Inflammatory macrophage (primary cell): ENCODE data around the gene MCHR2.
"Not testable (repeated sequence)": the region's sequence is repeated elsewhere in the genome, so short reads cannot be mapped to it uniquely, and the experiment has no call there.

Source experiments
- DNase-seq, 2 donors: peaks; one replicate each; pipeline ENCODE4 v3.0.0-alpha.2; 2020 to 2022
- total RNA-seq, 18 experiments: gene quantifications; one replicate each; lab custom pipeline; 2026; ENCODE audit warnings: mixed read lengths in 6 of 18, inconsistent platforms in 2 of 18; lab: John Stamatoyannopoulos, UW

Gene MCHR2
- total RNA-seq: 0 to 0.07 (median 0) reads per million in 18 experiments

GRCh38 chr6:99993533-99994251 lies at the start of gene MCHR2:
MCHR2 (minus strand) TSS chr6:99994223; CDS start chr6:99956147, 38,076 bp downstream.
- no peak for DNase-seq

DNA sequence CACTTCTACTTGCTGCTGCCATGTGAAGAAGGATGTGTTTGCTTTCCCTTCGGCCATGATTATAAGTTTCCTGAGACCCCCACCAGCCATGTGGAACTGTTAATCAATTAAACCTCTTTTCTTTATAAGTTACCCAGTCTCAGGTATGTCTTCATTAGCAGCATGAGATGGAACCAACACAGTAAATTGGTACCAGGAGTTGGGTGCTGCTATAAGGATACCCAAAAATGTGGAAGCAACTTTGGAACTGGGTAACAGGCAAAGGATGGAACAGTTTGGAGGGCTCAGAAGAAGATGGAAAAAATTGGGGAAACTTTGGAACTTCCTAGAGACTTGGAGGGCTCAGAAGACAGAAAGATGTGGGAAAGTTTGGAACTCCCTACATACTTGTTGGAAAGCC lies 44.5 kb upstream of the MCHR2 start:
- DNase-seq: not testable (repeated sequence)

GRCh38 chr6:100035873-100036653 lies 42.0 kb upstream of the MCHR2 start:
- DNase-seq: no peak

DNA sequence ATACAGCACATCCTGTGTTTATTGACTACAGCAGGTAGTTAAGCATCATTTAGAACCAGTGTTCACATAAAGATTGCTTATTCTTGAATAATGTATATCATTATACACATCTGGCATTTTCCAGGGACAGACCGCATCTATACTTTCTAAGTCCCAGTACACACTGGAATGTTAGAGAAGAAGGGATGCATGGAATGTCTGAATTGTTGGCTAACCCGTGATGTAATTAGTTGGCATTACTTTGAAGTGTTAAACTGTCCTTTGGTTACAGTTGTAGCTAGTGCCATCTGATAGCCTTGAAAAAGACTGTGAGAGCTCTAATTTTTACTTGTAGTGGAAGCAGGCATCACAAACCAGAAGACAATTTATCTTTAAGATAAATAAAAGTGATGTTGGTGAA lies 29.8 kb upstream of the MCHR2 start:
- no peak for DNase-seq

- DNase-seq: no peak
These were observed 28.8 kb upstream of the MCHR2 start for GRCh38 chr6:100022847-100023246.

GRCh38 chr6:100008857-100009256 lies 14.8 kb upstream of the MCHR2 start:
- no peak for DNase-seq

GRCh38 chr6:100001915-100002388 lies 7.9 kb upstream of the MCHR2 start:
- DNase-seq: peak; percentile 55 to 57

DNA sequence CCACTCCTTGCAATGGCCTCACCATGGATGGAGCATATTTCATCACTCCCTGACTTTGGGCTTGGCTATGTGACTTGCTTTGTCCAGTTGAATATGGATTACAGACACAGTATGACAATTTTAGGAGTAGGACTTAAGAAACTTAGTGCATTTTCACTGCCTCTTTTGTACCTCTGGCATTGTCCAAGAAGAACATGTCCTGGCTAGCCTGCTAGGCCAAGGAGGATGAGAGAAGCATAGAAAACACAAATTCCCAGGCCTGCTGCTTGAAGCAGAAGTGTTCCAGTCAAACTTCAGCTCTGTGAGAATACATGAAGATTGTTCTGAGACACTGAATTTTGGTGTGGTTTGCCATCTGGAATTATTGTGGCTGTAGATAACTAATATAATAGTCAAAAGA lies 3.1 kb upstream of the MCHR2 start:
- no peak for DNase-seq

GRCh38 chr6:99995916-99996315 lies 1.9 kb upstream of the MCHR2 start:
- no peak for DNase-seq

DNA sequence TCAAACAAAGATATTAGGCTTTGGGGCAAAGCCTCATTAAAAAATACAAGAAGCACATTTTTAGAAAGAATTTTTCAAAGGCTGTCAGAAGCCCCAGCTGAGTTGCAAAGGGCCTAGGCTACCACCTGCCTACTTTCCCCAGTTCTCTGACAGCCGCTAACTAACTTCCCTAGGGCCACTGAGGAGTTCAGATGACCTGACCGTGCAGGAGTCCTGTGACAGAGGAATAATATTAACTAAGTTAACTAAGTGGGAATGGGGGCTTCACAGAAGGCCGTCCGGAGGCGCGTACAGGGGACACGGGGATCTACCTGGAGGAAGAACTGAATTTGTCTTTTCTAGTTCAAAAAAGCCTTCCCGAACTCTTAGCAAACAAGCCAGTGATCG lies 884 bp downstream of the MCHR2 start:
- no peak for DNase-seq

GRCh38 chr6:99991955-99992354 lies 2.1 kb downstream of the MCHR2 start:
- DNase-seq: no peak

DNA sequence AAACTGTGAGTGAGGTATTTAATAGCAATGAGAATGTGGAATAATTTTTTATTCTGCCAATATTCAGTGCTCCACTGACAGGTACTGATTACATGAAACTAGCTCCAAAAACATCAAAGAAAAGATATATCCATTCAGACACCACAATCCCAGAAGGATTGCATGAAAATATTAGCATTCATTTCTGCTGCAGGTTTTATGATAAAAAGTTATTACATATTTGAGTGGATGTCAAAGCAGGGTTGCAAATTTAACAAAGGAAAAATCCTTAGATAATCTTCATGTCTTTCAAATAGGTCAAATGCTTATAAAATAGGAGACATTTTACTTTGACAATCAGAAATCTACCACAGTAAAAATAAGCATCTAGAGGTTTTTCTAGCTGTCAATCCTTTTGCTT lies 13.3 kb downstream of the MCHR2 start:
- DNase-seq: no peak

GRCh38 chr6:99979953-99980352 lies 14.1 kb downstream of the MCHR2 start:
- DNase-seq: no peak

GRCh38 chr6:99967052-99967451 lies 27.0 kb downstream of the MCHR2 start:
- DNase-seq: no peak

DNA sequence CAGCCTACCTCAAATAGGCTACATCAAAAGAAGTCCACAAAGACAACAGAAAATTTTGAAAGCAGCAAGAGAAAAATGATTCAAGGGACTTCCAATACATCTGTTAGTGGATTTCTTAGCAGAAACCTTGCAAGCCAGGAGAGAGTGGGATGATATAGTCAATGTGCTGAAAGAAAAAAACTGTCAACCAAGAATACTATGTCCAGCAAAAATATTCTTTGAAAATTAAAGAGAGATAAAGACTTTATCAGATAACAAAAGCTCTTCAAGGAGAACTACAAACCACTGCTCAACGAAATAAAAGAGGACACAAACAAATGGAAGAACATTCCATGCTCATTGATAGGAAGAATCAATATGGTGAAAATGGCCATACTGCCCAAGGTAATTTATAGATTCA lies 34.0 kb downstream of the MCHR2 start:
- DNase-seq: no peak

DNA sequence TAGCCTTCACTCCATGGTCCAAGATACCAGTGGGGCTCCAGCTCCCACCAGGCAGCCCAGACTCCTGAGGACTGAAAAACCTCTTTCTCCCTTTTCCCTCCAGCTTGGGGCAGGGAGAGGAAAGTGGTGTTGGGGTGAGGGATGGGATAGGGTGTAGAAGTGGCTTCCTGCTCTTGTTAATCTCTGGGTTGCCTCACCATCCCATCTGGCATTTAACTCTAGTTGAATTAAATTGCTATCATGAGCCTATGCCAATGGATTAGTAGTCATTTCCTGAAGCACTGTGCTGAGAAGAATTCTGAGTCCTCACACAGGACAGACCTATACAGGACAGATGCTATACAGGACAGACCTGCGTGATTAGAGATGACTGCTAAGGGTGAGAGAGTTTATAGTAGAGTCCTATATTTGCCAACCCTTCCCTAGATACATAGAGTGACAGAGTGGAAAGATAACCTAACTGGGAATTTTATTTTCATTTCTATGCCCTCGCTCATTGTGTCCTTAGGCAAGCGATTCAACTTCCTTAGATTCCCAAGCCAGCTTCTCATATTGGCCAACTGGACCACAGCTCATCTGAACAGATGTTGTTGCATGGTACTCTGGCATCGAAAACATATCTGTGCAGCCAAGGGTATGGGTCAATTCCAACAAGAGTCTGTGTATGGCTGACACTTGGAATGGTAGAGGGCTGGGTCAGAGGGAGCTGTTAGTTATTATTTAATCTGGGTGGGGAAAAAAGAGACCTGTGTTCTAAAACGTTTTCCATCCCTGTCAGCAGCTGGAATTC lies 42.8 kb downstream of the MCHR2 start:
- DNase-seq: no peak

DNA sequence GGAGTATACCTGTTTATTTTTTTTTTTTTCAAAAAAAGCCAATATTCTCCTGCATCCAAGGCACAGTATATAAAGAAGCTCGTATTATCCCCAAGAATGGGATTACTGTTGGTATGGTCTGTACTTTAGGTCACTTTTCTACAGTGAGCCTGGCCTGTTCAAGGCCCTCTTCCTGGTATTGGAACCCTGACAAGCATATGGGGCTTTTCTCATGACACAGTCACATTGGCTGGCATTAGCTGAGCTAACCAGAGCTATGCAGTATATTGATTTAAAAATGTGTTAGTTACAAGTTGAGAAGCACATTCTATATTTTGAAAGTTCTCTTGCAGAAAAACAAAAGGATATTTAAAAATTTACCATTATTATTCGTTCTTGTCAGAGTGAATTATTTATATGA lies 48.0 kb downstream of the MCHR2 start:
- no peak for DNase-seq

DNA sequence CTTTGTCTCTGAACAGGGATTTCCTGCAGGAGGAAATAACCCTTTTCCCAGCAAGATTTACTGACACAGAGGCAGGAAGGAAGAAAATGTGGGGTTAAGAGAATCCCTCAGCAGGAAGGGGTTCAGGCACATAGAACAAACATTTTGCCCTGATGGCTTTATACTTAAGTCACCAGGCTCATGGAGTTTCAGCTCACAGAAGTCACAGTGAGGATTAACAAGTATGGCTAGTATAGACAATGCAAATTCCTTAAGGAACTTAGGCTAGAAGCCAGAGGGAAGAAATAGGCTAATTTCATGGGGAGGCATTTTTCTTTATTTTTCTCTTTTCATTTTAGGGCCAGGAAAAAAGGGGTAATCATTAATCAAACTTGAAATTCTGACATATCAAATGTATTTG lies 50.2 kb downstream of the MCHR2 start:
- DNase-seq: no peak

- no peak for DNase-seq
These were observed 53.4 kb downstream of the MCHR2 start for GRCh38 chr6:99940582-99940981.

DNA sequence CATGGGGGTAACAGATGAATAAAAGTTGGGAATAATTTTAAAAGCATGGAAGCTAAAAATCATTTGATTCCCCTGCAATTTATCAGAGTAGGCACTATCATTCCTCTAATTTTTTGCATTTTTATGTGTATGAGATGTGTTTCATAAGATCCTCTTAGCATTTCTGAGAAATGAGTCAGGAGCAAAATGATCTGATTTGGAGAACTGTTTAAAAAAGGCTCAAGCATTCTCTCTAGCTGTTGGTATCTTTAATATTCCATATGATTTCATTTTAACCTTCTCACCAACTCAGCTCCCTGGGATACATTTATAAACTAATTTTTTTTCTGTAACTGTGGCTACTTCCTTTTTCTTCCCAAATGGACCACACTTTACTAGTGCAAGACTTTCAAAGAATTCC lies 60.9 kb downstream of the MCHR2 start:
- no peak for DNase-seq

- no peak for DNase-seq
These were observed 81.4 kb downstream of the MCHR2 start for GRCh38 chr6:99912657-99913056.

- DNase-seq: peak; percentile 34 to 44
These were observed 88.6 kb downstream of the MCHR2 start for GRCh38 chr6:99905209-99906106.
